ENCODE measurements around the gene CHIA. TPM values are rescaled to one million over a fixed set of nuclear protein-coding genes. Genes with fewer than 3 reads are reported as not detected.

The CHIA gene
- polyA plus RNA-seq, 1 of the 3 experiments (the other 2 are of a cell fraction) = not detected

DNA sequence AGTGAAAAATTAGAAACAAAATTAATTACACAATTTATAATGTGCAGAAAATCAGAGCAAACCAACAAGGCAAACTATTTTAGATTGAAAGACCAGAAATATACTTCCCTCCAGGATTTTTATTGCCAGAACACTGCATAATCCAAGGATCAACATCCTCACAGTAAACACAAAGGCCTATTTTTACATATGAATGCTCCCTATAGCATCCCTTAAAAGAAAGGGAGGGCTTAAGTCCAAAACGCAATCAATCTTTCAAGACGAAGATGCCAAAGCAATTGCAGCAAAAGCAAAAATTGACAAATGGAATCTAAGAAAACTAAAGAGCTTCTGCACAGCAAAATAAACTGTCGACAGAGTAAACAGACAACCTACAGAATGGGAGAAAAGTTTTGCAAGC lies 18.6 kb upstream of the CHIA start:
- no peak for TF ChIP-seq JUND (IDR thresholded peaks at IDR 0.05)
- no peak for TF ChIP-seq EP300 (IDR thresholded peaks at IDR 0.05; ENCODE audit: borderline replicate concordance in 1 of 2, low read depth in 1 of 2, low read length in 1 of 2)
- TF ChIP-seq EZH2phosphoT487 (IDR thresholded peaks at IDR 0.05; ENCODE audit: borderline replicate concordance, low read depth) = no peak
- no peak for TF ChIP-seq SMC3 (IDR thresholded peaks at IDR 0.05; ENCODE audit: low read depth, low read length)
- no peak for TF ChIP-seq POLR2AphosphoS5 (IDR thresholded peaks at IDR 0.05; ENCODE audit: low read depth, low read length)
- TF ChIP-seq, protein P1, sequence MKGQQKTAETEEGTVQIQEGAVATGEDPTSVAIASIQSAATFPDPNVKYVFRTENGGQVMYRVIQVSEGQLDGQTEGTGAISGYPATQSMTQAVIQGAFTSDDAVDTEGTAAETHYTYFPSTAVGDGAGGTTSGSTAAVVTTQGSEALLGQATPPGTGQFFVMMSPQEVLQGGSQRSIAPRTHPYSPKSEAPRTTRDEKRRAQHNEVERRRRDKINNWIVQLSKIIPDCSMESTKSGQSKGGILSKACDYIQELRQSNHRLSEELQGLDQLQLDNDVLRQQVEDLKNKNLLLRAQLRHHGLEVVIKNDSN (IDR thresholded peaks at IDR 0.05; ENCODE audit: borderline replicate concordance, low read depth) = no peak
- no peak for TF ChIP-seq YY1 (IDR thresholded peaks at IDR 0.05; ENCODE audit: low read depth)
- Histone ChIP-seq H3K9me2 (no peaks in the 10 kb centered on the region), H3K4me1 (ENCODE audit: control insufficient read depth in 1 of 2, insufficient read depth in 2 of 2, low read depth in 1 of 2, low read length in 1 of 2) (no peaks in the 10 kb centered on the region; a peak in 2 of 4 replicates), H2AFZ (ENCODE audit: low read depth) (no peak overlapping the region), H3K27me3 (ENCODE audit: insufficient read depth) (peaks cover 24% of the 10 kb centered on the region; the same call in 1 of the 2 replicates), H3F3A (replicated peaks; ENCODE audit: insufficient read depth) (no peaks in the 10 kb centered on the region), H3K4me3 (ENCODE audit: low read depth in 2 of 2, low read length in 1 of 2) (no peak overlapping the region), H3K9ac (no peak overlapping the region), H3K79me2 (ENCODE audit: insufficient read depth) (no peaks in the 10 kb centered on the region), H3K36me3 (replicated peaks in 1 of 2; ENCODE audit: control insufficient read depth in 1 of 2, insufficient read depth in 2 of 2, low read length in 1 of 2) (no peaks in the 10 kb centered on the region), H3K27ac (ENCODE audit: low read depth in 2 of 2, low read length in 1 of 2) (no peak overlapping the region), H4K20me1 (ENCODE audit: insufficient read depth) (no peaks in the 10 kb centered on the region), H3K4me2 (no peak overlapping the region), H3K9me3 (0 out of 2 replicates have a peak, but pooled peaks cover 4% of the 10 kb centered on the region)
- WGBS (ENCODE audit: low lambda C conversion rate) = 66% methylated on average over 3 of the region's 3 CpGs
- ChIA-PET POLR2A (no interaction called here), CTCF (interaction anchor here (1.9 kb wide), 1 partner anchor 9 kb away, joined by 4 read pairs; no protein-coding TSS in a partner anchor)
- no peak for DNase-seq

DNA sequence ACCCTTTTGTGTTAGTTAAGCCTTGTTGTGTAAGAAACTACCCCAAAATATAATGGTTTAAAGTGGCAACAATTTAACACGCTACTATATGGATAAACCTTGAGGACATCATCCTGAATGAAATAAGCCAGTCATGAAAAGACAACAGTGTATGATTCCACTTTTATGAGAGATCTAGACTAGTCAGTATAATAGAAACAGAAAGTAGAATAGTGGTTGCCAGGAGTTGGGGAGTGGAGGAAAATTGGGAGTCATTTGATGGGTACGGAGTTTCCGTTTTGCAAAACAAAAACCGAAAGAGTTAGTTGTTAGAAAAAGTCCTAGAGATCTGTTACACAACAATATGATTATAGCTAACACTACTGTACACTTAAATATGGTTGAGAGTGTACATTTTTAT lies 16.0 kb upstream of the CHIA start:
- Histone ChIP-seq H3K79me2 (ENCODE audit: insufficient read depth) (no peaks in the 10 kb centered on the region), H3K4me3 (ENCODE audit: low read depth in 2 of 2, low read length in 1 of 2) (no peak overlapping the region; a peak in 1 of 4 replicates), H3K27me3 (ENCODE audit: insufficient read depth) (peaks cover 19% of the 10 kb centered on the region; the same call in 1 of the 2 replicates), H4K20me1 (ENCODE audit: insufficient read depth) (no peaks in the 10 kb centered on the region), H3K9me2 (no peaks in the 10 kb centered on the region), H3F3A (replicated peaks; ENCODE audit: insufficient read depth) (no peaks in the 10 kb centered on the region), H3K9ac (no peak overlapping the region), H3K9me3 (0 out of 2 replicates have a peak, but pooled peaks cover 4% of the 10 kb centered on the region), H3K36me3 (replicated peaks in 1 of 2; ENCODE audit: control insufficient read depth in 1 of 2, insufficient read depth in 2 of 2, low read length in 1 of 2) (no peaks in the 10 kb centered on the region), H3K4me2 (peak overlapping the region; percentile 32; the same call in 1 of the 2 replicates), H3K4me1 (ENCODE audit: control insufficient read depth in 1 of 2, insufficient read depth in 2 of 2, low read depth in 1 of 2, low read length in 1 of 2) (no peaks in the 10 kb centered on the region; a peak in 2 of 4 replicates), H3K27ac (ENCODE audit: low read depth in 2 of 2, low read length in 1 of 2) (peak overlapping the region in 1 of 2 experiments; percentile 21; a peak in 1 of 4 replicates), H2AFZ (ENCODE audit: low read depth) (no peak overlapping the region; the same call in 1 of the 2 replicates)
- ChIA-PET POLR2A (no interaction called here), CTCF (interaction anchor here (1.0 kb wide), 1 partner anchor 24 kb away, joined by 3 read pairs; no protein-coding TSS in a partner anchor)
- TF ChIP-seq RAD21 (IDR thresholded peaks at IDR 0.05; ENCODE audit: low read length) (no peak), RFX5 (IDR thresholded peaks at IDR 0.05; ENCODE audit: low read length) (no peak), EZH2phosphoT487 (IDR thresholded peaks at IDR 0.05; ENCODE audit: borderline replicate concordance, low read depth) (no peak), NRF1 (IDR thresholded peaks at IDR 0.05; ENCODE audit: low read depth, low read length) (no peak), SMC3 (IDR thresholded peaks at IDR 0.05; ENCODE audit: low read depth, low read length) (no peak), RCOR1 (IDR thresholded peaks at IDR 0.05; ENCODE audit: low read length) (no peak), FOXJ3 (CRISPR knock-in tag; IDR thresholded peaks at IDR 0.05) (no peak), TAF1 (IDR thresholded peaks at IDR 0.05; ENCODE audit: borderline replicate concordance, low read depth, low read length) (no peak), FOXM1 (IDR thresholded peaks at IDR 0.05; ENCODE audit: low read depth) (no peak), TCF12 (IDR thresholded peaks at IDR 0.05) (no peak), MEF2A (IDR thresholded peaks at IDR 0.05; ENCODE audit: borderline replicate concordance, low read depth) (no peak), POLR2AphosphoS5 (IDR thresholded peaks at IDR 0.05; ENCODE audit: low read depth, low read length) (no peak), GABPA (IDR thresholded peaks at IDR 0.05; ENCODE audit: low read depth) (no peak)
- TF ChIP-seq, protein P2, sequence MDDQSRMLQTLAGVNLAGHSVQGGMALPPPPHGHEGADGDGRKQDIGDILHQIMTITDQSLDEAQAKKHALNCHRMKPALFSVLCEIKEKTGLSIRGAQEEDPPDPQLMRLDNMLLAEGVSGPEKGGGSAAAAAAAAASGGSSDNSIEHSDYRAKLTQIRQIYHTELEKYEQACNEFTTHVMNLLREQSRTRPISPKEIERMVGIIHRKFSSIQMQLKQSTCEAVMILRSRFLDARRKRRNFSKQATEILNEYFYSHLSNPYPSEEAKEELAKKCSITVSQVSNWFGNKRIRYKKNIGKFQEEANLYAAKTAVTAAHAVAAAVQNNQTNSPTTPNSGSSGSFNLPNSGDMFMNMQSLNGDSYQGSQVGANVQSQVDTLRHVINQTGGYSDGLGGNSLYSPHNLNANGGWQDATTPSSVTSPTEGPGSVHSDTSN (IDR thresholded peaks at IDR 0.05) = no peak
- TF ChIP-seq, protein P3, sequence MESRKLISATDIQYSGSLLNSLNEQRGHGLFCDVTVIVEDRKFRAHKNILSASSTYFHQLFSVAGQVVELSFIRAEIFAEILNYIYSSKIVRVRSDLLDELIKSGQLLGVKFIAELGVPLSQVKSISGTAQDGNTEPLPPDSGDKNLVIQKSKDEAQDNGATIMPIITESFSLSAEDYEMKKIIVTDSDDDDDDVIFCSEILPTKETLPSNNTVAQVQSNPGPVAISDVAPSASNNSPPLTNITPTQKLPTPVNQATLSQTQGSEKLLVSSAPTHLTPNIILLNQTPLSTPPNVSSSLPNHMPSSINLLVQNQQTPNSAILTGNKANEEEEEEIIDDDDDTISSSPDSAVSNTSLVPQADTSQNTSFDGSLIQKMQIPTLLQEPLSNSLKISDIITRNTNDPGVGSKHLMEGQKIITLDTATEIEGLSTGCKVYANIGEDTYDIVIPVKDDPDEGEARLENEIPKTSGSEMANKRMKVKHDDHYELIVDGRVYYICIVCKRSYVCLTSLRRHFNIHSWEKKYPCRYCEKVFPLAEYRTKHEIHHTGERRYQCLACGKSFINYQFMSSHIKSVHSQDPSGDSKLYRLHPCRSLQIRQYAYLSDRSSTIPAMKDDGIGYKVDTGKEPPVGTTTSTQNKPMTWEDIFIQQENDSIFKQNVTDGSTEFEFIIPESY (IDR thresholded peaks at IDR 0.05; ENCODE audit: borderline replicate concordance, low read depth) = no peak
- TF ChIP-seq, protein P4, sequence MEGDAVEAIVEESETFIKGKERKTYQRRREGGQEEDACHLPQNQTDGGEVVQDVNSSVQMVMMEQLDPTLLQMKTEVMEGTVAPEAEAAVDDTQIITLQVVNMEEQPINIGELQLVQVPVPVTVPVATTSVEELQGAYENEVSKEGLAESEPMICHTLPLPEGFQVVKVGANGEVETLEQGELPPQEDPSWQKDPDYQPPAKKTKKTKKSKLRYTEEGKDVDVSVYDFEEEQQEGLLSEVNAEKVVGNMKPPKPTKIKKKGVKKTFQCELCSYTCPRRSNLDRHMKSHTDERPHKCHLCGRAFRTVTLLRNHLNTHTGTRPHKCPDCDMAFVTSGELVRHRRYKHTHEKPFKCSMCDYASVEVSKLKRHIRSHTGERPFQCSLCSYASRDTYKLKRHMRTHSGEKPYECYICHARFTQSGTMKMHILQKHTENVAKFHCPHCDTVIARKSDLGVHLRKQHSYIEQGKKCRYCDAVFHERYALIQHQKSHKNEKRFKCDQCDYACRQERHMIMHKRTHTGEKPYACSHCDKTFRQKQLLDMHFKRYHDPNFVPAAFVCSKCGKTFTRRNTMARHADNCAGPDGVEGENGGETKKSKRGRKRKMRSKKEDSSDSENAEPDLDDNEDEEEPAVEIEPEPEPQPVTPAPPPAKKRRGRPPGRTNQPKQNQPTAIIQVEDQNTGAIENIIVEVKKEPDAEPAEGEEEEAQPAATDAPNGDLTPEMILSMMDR (IDR thresholded peaks at IDR 0.05) = no peak
- TF ChIP-seq, protein P1 (IDR thresholded peaks at IDR 0.05; ENCODE audit: borderline replicate concordance, low read depth) = no peak
- no peak for DNase-seq
- 50% methylated on average over 4 of the region's 4 CpGs for WGBS (ENCODE audit: low lambda C conversion rate)

Data from SK-N-SH (cell line).